ENCODE results near the gene LTB4R2.

The LTB4R2 gene

GRCh38 chr14:24321212-24321975 lies 11.5 kb downstream of the LTB4R2 start:
- no peak for DNase-seq

- no peak for DNase-seq
These were observed 12.7 kb downstream of the LTB4R2 start for GRCh38 chr14:24322672-24323071.

DNA sequence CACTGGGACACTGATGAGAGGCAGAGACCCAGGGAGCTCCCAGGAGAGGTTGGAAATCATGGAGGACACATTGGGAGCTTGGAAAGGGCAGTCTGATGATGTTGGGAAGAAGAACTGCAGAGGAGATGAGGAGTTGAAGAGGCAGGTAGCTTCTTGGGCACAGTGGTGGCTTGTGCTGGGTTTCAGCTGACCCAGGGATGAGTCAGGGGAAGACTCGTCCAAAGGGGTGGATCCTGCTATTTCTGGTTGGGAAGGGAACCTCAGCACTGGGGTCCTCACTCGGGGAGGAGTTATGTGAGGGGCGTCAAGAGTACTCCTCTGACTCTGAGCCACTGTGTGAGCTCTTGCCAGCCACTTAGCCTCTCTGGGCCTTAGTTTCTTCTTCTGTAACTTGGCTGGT lies 13.4 kb downstream of the LTB4R2 start:
- peak; percentile 3 for DNase-seq

- DNase-seq, result peak; percentile 28
These were observed 14.1 kb downstream of the LTB4R2 start for GRCh38 chr14:24324024-24324423.

DNA sequence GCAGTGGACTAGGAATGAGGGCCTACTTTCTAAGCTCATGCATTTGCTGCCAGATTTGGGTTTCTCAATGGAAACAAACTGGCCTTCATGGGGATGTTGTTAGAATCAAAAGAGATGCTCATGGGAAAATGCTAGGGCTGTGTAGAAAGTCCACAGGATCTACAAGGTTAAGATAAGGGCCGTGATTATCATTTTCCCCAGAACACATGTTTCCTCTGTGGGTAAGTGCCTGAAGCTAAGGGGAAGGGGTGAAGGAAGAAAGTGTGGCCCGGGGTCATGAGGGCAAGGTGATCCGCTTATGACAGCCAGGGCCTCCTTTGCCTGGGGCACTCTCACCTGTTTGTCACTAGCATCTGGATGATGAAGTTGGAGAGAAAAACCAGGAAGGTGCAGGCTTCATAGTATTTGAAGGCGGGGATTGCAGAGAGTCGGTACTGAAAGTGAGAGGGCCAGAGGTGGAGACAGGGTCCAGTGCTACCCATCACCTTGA lies 15.1 kb downstream of the LTB4R2 start:
- no peak for DNase-seq

DNA sequence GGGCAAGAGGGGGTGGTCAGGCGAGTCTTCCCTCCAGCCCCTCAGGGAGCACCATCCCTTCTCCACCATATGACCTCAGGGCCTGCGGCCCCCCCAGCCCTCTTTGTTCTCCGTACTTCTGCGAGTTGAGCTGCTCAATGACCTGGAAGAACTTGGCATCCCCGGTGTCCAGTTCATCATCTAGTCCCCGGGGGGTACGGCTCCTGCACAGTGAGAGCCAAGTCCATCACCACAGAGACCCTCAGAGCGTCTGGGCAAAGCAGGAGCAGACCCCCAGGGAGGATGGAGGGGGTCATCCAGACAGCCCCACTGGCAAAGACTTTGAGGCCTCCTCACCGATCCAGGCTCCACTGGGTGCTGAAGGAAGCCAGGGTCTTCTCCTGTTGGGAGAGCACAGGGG lies 16.0 kb downstream of the LTB4R2 start:
- peak; percentile 23 for DNase-seq

DNA sequence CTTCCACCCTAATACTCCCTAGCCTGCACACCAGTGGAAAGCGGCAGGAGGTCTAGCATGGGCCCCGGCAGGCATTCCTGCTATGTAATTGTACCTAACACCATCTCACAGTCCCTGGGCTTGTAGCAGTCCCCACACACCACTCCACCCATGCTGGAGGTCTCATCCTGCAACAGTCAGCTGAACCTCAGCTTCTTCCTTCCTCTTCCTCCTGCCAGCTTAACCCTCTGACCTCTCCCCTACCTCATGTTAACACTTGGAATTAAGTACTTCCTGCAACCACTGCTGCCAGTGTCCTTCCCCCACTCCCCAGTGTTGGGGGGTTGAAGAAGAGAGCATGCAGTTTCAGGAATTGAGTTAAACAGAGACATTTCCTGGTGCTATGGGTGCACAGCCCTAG lies 17.4 kb downstream of the LTB4R2 start:
- peak; percentile 22 for DNase-seq

- DNase-seq, result peak; percentile 32
These were observed 18.0 kb downstream of the LTB4R2 start for GRCh38 chr14:24327914-24328313.

DNA sequence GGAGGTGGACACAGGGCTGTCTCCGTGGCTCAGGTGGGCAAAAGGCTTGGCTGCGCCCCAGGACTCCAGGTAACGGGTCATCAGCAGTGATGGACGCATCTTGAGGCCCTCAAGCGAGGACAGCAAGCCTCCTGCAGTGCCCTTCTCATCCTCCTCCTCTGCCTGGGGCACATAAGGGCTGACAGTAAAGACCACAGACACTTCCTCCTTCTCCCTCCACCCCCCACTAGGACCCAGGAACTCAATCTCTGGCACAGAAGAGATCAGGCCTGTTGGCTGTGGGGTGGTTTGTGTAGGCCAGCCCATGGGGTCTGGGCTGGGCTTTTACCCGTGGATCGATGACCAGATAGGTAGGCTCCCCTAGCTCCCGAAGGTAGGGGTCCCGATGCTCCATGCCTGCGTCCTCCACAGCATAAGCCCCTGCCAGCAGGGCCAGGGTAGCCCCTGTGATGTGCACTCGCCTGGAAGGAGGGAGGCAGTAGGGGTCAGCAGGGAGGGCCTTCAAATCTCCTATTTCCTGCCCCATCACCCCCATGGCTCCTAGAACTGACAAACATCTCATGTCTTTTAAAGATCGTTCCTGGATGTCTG lies 19.2 kb downstream of the LTB4R2 start:
- DNase-seq, result peak; percentile 33

DNA sequence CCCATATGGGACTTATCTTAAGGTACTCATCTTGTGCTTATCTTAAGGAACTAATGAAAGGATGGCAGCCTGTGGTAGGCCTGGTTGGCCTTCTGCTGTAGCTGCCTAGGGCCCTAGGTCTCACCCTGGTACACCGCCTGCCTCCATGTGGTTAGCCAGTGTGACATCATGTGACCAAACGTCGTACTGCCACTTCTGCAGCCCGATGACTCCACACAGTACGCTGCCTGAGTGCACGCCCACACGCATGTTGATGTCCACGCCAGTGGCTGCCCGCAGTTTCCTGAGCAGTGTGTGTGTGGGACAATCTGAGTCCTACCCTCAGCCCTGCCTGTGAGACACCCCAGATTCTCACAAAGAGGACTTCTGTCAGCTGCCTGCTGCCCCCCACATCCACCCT lies 19.8 kb downstream of the LTB4R2 start:
- DNase-seq, result no peak

DNA sequence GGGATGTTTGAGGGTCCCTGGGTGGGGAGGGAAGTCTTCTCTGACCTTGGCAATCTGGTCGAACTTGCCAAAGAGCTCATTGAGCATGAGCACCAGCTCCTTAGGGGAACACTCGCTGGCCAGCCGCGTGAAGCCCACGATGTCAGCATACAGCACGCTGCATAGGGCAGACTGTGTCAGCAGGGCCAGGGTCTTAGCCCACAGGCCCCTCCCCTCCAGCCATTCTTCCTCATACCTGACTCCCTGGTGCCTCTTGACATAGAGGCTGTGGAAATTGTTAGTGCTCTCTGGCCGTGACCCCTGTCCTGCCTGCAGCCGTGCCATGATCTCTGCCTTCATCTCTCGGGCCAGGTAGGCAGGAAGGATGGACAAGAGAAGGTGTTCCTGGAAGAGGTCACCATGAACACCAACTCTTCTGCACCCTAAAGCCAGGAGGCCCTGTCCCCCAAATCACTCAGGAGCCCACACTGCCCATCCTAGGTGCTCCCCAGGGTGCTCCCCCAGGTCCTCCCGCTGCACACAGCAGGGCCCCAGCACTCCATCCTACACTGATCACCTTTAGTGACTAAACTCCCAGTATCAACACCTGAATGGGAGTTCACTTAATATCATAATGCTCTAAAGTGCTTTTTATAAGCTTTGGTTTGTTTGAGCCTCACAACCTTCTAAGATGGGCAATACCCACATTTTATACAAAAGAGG lies 21.2 kb downstream of the LTB4R2 start:
- no peak for DNase-seq

- DNase-seq, result no peak
These were observed 21.9 kb downstream of the LTB4R2 start for GRCh38 chr14:24331731-24332267.

GRCh38 chr14:24332268-24332993 lies 22.5 kb downstream of the LTB4R2 start:
- peak; percentile 61 for DNase-seq

DNA sequence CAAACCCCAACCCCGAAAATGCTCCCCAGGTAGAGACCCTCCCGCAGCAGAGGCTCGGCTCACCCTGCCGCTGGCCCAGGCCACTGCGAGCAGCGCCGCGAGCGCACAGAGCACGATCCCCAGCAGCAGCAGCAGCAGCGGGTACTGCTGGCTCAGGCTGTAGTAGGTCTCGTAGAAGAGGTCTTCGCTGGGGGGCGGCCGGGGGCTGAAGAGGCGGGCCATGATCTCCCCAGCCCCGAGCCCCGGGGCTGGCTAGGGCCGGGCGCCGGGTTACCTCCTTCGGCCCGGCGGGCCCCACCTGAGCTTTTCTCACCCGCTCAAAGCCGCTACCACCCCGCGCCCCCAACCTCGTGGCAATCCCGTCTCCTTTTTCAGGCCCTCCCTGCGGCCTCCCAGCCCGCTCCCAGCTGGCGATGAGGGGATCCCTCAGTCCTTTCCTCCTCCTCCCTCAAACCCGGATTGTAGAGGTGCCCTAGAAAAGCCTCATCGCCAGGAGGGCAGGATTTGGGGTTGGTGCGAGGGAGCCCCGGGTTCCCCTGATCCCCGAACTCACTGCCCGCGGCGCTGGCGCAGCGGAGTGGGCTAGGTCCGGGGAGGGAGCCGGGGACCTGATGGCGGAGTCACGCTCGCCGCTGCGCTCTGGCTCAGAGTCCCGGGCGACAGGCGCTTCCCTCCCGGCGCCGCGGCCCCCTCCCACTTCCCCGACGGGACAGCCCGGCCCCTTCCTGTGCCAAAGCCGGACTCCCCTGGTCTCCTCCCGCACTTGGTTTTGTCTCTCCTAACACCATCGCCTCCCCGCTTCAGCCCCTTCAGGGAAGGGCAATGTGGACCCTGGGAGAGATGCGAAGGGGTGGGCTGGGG lies 24.7 kb downstream of the LTB4R2 start, which contains the start of gene ADCY4:
Gene ADCY4, minus strand, starts transcription at position 641 of the 861 bp plus-strand sequence. Its CDS starts 419 bp downstream, at position 222.
- no peak for DNase-seq

DNA sequence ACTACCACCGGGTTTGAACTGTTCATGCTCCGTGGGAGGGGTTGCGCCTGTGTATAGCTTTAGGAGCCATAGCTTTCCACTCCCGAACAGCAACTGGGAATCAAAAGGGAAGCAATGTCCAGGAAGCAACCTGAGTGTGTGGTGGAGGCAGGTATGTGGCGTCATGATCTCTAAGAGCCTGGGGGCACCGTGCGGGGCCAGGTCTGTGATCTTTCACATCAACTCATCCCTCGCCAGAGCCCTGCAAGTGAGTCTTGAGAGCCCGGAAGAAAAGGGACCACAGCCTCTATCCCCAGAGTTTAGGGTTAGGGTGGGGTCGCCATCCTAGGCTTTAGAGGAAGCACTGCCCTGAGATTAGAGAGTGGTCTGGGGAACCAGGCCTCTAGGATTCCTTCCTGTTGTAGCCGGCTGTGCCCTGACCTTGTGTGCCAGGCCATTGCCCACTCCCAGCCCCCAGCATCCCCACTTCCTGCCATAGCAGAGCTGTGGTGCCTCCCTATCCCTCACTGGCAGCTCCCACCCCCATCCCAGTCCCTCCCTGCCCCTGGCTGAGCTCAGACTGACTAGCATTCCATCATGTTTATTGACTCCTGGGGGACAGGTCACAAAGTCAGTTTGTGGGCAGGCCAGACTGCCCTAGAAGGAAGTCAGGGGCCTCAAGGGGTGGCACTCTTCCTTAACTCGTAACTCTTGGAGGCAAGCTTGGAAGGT lies 25.7 kb downstream of the LTB4R2 start:
- no peak for DNase-seq

DNA sequence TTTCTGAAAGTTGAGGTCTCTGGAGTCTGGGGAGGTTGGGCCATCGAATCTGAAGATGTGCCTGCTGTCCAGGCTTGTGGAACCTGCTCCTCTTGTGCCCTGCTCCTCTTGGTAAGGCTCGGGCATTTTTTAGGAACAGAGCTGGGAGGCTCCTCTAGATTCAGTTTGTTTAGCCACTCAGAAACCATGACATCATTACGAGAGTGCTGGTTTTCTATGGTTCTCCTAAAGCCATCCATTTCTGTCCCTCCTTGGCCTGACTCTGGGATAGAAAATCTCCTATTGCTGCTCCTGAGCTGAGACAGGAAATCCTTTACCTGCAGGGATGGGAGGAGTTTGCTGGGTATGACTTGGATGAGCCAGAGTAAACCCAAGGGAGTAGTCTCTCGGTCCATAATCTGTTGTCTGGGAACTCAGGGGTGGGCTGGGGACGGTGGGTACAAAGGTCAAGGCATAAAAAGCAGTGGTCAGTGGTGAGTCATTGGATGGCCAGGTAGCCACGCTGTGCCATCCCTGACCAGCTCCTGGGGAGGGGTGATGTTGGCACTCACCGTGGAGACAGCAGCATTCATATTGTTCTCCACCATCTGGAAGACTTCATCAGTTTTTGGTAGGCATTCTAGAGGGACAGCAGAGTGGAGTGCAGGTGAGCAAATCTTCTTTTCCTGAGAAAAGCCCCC lies 27.3 kb downstream of the LTB4R2 start:
- no peak for DNase-seq

DNA sequence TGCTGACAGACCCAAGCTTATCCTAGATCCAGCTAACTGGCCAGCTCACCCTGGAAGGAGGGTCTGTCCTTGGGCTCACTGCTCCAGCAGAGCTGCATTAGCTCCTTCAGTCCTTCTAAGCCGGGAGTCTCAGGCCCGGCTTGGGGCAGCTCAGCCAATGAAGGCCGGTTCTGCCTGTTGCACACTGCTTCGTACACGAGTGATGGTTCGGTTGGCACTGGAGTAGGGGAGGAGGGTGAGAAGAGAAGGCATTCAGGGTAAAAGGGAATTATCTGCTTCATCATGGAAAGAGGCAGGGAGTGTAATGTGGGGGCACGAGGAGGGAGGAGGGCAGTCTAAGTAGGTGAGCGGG lies 27.9 kb downstream of the LTB4R2 start:
- no peak for DNase-seq

DNA sequence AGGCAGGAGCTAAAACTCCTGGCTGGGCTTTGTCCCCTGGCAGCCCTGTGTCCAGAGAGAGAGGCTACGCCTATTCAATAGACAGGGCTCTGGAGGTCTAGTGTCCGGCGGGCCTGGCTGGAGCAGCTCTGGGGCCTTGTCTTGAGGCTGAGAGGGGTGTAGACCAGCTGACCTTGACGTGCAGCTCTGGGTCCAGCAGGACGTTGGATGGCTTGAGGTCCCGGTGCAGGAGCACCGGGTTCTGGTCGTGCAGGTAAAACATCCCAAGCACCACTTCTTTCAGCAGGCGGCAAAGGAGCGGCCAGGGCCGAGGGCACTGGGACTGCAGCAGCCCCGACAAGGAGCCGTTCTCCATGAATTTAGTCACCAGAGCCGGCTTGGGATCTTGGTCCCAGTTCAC lies 28.9 kb downstream of the LTB4R2 start:
- no peak for DNase-seq

DNA sequence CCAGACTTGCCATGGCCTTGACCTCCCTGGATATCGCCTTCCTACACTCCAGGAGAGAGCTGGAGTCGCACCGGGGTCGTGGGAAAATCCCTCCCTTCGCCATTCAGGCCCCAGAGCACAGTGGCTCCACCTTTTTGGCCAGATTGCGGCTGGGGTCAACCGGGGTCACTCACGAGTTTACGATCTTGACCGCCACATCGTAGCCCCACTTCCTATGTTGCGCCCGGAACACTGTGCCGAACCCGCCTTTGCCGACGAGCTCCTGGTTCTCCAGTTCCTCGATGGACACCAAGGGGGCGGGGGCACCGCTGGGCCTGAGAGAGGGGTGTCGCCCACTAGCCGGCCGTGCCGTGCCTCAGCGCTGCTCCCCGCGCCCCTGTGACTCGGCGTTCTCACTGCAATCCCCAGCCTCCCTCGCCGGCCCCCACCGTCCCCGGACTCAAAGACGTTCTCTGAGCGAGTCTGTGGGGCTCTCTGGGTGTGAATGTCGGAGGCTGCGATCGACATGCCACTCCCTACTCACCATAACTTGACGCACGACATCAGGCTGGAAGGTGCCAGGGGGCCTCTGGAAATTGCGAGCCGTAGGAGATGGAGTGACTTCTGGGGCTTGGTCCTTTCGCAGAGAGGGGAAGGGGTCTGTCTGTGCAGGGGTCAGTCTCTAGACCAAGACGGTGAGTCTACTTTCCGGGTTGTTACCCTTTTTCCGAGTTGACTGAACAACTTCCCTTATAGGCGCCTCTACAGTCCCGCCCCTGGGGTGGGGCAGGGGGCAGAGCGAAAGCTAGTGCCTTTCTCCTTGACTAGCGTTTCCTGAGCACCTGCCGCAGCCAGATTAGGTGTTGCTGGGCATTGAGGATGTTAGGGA lies 29.6 kb downstream of the LTB4R2 start, which contains the start of gene RIPK3:
Gene RIPK3, minus strand, starts transcription at position 708 of the 868 bp plus-strand sequence. Its CDS starts 165 bp downstream, at position 543.
- no peak for DNase-seq
